Anterior cingulate cortex (tissue), 58 donors: ENCODE data around the gene LPP.

Experiments used
- DNase-seq, 58 donors: peaks; one replicate each; lab custom pipeline; 2025; lab: John Stamatoyannopoulos, UW

The LPP gene

DNA sequence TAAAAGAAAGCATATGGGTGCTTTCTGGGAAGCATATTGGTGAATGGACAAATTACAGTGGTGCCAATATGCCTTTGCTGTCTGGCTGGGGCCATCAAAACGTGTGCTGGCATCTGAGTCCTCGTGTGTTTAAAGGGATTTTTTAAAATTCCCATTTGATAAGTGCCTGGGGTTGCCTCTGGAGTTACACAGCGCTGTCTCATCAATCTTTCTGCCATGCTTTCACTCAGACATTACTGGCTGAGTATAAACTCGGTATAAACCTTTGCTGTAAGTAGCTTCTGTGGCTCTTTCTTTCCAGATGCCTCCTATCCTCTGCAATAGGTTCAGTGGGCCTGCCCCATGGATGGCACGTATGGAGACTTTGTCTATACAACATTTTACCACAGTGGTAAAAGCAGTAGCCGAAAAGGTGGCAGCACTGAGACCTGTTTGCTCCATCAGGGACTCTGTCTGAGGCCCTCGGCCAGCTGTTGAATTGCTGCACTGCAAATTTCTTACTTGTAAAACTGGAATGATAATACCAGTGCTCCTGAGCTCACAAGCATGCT lies 195.5 kb downstream of the LPP start:
- DNase-seq = no peak

GRCh38 chr3:188349933-188350332 lies 196.0 kb downstream of the LPP start:
- DNase-seq = no peak

DNA sequence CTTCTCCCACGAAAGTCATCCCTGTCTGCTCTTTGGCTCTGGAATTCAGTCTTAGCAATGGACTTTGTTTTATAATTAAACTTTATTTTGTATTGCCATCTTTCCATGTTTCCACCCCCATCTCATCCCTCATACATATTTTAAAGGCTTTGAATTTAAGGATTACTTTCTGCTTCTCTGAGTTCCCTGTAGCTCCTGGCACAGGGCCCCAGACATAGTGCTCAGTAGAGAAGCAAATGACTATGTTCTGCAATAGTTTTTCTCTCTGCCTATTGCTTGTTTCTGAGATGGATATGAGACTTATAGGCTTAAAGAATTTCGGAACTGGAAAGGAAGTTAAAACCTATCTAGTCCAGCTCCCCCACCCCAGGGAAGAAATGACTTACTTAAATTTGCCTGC lies 197.0 kb downstream of the LPP start:
- peak in 2 of 58 donors; percentile 2 to 15 for DNase-seq

DNA sequence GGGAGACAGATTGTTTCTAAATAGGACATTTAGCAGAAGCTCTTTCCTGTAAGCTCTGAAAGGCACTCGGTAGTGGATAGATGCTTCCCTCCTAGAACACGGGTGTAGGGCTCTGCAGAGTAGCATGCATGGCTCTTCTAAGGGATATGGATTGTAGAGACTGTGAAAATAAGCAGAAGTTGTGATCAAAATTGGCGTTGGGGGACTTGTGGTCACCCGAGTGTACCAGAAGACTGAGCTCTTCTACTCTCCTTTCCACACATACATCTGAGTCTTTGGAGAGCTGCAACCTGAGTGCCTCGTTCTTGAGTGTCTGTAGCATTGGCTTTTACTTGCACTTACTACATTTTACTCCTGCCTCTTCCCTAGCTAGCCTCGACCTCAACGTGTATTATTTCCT lies 197.7 kb downstream of the LPP start:
- no peak for DNase-seq

DNA sequence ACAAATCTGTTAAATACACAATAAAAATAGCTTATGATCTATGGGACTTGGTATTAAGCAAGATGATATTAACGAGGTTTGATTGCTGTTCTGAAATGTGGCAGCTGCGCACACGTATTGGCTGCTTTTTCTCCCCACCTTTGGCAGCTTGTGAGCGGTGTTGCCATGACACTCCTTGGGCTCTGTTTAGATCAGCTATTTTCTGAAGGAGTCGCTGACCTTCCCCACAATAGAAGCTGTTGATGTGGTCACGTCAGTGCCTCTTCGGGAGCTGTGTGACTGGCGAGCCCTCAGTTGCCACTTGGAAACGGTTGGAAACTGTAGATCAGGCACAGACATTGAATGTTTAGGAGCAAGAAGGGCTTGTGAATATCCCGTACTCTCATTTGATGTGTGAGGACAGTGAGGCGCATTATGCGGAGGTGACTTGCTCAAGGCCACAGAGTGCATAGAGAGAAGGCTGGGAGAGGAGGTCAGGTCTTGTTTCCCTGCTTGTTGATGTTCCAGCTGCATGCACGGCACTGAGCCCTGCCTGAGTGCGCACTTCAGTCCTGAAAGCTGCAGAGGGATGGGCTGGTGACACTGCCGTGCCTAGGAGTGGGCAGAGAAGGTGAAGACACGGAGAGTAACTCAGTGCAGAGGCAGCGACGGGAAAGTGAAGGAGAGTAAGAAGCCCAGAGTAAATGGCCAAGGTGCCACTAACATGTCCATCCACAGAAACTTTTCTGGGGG lies 198.4 kb downstream of the LPP start:
- DNase-seq = no peak

DNA sequence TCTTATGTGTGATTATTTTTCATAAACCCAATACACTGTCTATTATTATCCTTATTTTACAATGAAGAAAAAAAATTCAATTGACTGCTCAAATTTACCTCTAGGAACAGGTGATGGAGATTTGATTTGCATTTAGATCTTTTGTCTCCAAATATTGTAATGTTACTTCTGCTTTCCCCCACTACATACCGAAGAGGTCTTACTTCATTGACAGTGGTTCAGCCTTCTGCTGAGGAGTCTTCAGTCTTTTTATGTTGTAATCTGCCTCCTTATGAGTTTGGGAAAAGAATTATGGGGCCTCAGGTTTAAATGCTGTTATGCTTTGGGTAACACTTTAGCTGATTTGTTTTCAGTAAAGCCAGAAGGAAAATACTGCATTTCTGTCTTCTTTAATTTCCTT lies 199.5 kb downstream of the LPP start:
- no peak for DNase-seq

DNA sequence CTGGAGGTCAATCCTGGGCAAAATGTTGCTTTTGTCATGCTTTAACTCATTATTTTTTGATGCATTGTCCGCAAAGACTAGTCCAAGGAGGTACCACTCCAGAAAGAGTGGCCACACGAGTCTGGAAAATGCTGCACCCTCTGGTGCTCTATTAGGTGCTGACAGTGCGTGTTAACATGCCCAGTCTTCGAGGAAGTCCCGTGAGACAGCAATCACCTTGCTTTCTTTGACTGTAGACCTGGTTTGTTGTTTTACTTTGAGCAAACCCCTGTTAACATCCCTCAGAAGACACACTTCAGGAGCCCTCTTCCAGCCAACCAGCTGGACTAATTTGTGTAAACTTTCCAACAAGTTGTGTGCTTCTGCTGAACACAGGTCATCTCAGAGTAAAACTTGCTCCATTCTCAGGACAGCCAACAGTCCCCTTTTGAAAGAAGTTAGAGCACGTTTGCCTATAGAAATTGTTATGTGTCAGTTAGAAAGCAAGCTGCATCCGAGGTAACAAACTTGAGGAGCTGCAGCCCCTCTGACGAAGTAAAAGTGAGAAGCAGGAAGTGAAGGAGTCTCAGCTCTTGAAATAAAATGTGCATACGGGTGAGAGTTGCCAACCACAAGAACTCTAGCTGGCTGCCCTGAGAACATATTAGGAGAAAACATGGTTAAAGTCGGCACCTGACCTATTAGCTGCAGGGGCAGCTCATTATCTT lies 205.0 kb downstream of the LPP start:
- no peak for DNase-seq

DNA sequence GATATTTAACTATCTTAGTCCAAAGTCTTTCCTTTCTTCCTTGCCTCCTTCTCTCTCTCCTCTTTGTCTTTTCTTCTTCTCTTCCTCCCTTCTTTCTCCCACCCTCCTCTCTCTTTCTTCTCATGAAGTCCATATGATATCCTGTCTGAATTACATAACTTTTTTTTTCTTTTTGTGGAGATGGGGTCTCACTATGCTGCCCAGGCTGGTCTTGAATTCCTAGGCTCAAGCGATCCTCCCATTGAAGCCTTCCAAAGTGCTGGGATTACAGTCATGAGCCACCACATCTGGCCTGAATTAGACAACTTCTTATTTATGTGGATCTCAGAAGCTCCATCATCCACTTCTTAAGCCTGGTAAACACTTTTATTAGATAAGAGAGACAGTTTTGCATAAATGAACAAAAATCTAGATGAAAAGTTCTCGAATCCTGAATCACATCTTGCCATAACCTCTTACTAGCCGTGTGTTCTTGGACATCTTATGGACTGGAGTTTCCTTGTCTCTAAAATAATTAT lies 206.5 kb downstream of the LPP start:
- no peak for DNase-seq

DNA sequence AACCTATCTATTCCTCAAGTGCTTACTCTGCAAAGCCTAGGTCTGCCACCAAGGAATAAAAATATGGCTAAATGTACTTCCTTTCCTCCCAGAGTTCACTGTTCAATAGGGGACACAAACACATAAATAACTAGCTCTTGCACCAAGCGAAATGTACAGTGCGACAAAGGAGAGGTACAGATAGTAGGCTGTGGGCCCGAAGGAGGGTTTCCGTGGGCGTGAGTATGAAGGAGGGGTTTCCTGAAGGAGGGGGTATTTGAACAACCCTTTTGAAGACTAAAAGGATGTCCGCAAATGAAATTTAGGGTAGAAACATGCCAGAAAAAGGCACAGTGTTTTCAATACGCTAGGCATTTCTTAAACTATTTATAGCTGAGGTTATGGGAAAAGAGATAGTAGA lies 207.9 kb downstream of the LPP start:
- DNase-seq = no peak

DNA sequence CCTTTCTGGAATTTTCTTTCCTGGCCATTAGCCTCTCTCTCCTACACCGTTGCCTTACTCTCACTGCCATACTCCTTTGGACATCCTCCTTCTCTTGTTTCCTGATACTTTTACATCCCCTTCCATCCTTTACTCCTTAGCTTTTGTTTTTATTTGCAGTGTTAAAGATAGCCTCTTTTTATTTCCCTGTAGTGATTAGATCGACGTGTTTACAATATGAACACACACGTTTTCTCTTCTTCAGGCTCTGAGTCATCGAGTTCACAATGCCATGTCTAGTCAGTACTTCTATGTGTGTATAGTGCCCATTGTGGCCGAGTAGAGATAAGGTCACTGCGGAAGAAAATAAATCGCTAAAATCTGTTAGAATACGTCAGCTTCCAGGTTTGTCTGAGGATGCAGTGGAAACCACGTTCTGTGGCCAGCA lies 208.5 kb downstream of the LPP start:
- DNase-seq = no peak

GRCh38 chr3:188365184-188365583 lies 211.2 kb downstream of the LPP start:
- no peak for DNase-seq

GRCh38 chr3:188365988-188366698 lies 212.2 kb downstream of the LPP start:
- no peak for DNase-seq

DNA sequence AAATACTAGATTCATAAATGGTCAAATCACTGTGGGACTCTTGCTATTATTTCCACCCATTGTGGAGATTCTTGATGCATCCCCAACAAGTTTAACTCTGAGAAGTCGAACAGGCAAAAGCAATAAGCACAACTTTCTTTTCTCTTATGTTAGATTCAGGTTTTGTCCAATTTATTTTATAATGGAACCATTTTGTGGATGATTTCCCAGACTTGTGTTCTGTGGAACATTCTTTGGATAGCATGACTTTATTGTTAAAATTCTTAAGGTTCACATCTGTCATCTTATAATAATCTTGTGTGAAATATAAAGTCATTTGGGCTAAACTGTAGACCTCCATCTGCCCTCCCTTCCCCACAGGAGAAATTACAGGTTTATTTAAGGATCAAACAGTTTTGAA lies 213.7 kb downstream of the LPP start:
- DNase-seq = no peak

DNA sequence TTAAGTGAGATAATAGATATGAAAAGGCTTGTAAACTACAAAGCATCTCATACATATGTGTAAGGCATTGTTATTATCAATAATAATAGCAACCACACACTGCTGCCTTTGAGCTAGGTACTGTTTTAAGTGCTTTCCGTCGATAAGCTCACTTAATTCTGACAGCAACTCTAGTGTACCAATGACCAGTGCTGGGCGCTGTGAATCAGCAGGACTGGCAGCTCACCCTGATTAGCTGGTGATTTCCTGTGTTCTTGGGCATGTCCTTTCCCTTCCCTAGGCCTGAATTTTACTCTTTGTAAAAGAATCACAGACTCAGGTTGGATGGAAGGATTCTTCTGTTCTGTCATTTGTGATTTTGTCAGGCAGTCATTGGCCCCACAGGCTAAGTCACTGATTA lies 215.6 kb downstream of the LPP start:
- DNase-seq = no peak

DNA sequence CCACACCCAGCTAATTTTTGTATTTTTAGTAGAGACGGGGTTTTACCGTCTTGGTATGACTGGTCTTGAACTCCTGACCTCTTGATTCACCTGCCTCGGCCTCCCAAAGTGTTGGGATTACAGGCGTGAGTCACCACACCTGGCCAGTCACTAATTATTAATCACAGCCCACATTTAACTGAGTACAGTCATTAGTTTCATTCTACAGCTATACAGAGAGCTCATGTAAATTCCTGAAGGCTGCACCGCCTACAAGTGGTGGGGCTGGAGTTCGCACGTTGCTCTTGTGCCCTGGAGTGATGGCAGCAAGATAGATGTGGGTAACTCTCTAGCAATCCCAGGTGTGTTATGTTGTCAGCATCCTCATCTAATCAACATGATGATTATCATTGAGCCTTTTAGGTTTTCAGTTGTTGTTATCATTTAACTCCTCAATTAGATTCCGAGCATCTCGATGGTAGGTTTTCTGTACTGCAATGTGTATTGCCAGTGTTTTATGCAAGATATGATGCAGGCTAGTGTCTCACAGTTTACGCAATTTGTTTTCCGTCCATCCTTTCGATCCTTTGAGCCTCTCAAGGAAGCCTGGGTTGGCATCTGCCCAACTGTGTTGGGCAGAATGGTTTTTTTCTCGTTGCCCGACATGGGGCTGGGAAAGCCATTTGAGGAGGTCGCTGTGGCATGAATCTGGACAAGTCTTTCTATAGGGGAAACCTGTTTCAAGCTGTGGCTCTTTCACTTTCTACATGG lies 216.3 kb downstream of the LPP start:
- DNase-seq = no peak

DNA sequence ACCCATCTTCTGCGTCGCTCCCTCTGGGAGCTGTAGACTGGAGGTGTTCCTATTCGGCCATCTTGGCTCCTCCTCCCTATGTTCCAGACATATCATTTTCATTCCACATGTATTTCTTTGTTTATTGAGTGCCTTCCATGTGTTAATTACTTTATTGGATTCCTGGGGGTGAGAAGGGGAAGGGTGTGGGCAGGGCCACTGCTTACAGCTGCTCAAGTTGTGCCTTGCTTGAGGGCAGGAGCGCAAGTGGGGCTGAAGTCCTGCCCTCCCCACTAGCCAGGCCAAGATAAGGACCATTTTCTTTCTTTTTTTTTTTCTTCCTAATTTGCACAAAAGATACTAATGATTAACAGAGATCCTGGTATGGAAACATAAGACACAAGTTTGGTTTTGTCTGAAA lies 224.8 kb downstream of the LPP start:
- no peak for DNase-seq

DNA sequence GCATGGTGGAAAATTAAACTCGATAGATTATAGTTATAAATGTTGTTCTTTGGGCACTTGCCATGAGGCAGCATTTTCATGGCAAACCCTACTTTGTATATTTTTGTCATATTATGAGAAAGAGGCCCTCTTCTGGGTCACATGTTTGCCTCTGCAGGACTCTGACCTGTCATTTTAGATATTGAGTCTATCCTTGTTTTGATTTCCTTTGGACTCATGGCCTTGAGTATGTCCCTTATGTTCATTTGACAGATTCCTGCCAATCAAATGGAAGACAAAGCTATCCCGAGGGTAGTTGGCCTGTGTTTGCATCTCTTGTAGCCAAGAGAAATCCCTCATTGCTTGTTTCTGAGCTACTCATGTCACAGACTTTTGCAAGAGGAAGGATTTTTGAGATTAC lies 226.3 kb downstream of the LPP start:
- DNase-seq = no peak

GRCh38 chr3:188380722-188381121 lies 226.8 kb downstream of the LPP start:
- no peak for DNase-seq

DNA sequence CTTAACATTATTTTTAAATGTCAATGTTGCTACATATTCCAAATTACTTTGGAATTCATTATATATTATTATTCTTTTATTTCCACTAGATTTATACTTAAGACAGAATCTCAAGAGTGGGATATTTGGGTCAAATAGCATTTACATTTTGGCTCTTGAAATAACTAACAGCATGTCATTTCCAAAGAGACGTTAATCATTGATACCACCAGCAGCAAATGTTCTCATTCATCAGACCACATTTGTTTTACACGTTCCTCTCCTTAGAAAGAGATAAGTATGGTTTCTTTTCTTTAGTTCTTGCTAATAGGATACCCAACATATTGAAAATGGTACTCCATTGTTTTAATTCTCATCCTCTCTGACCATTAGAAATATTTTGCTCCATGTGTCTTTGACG lies 229.8 kb downstream of the LPP start:
- DNase-seq = no peak

DNA sequence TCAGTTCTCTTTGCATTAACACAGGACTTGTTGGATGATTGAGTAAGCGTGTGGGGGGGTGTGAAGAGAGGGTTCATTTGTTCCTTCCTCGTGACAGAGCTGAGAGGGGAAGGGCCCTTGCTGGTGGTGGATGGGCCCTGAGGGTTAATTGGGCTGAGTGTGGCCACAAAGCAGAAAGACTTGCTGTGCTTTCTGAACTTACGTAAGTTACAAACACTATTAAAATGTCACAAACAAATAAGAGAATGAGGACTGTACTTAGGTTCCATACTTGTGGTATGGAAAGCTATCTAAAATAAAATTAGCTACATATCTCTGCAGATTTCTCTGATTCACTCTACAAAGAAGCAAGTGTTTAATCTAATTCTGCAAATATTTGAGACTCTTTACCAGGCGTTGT lies 231.3 kb downstream of the LPP start:
- DNase-seq = no peak
